HEK293 (cell line): ENCODE data around the gene DEAF1.

Experiments
- CTCF ChIA-PET: fragments of 350-600 bp; formaldehyde crosslinking; extraction: SDS; loops from one replicate; lab custom pipeline; 2021; ENCODE audit warnings: antibody characterized with exemption; lab: Yijun Ruan, JAX
- POLR2A ChIA-PET: fragments of 300-600 bp; formaldehyde crosslinking; extraction: SDS; loops from one replicate; lab custom pipeline; 2020; ENCODE audit warnings: antibody characterized with exemption, inconsistent platforms; lab: Yijun Ruan, JAX
- H3K27ac ChIP-seq: fragments of 200-500 bp; sonication (Bioruptor generic); 2 replicates; pipeline ENCODE4 v1.5.1; 2014; ENCODE audit warnings: low read depth, low read length, control low read depth, inconsistent platforms; ENCODE audit errors: extremely low read depth
- H3K36me3 ChIP-seq, 2 experiments: fragments of 200-500 bp in 1 of 2; sonication (Bioruptor generic) in 1 of 2; 1 replicate in 1 of 2; 2 replicates in 1 of 2; pipeline ENCODE4 v1.5.1; 2014 to 2017; ENCODE audit warnings: inconsistent platforms in 2 of 2, low read length in 2 of 2; ENCODE audit not compliant: control insufficient read depth in 2 of 2, insufficient read depth in 1 of 2
- H3K4me1 ChIP-seq: fragments of 200-500 bp; sonication (Bioruptor generic); 2 replicates; pipeline ENCODE4 v1.5.1; 2014; ENCODE audit warnings: mild to moderate bottlenecking, low read length, inconsistent platforms; ENCODE audit not compliant: control insufficient read depth, insufficient read depth
- H3K4me3 ChIP-seq: 2 replicates; pipeline ENCODE4 v1.5.1; 2011; ENCODE audit warnings: low read depth, mild to moderate bottlenecking, control low read depth, low read length, moderate library complexity
- H3K9me3 ChIP-seq: fragments of 200-500 bp; sonication (Bioruptor generic); 2 replicates; pipeline ENCODE4 v1.5.1; 2014; ENCODE audit warnings: low read depth, low read length, inconsistent platforms; ENCODE audit not compliant: control insufficient read depth, insufficient read depth
- ATF2 ChIP-seq: fragments of 450-650 bp; formaldehyde crosslinking; IDR thresholded peaks from 2 replicates; pipeline ENCODE4 v1.5.1; 2016; ENCODE audit warnings: missing biosample characterization, missing genetic modification characterization, low read depth
- CTCF ChIP-seq: fragments of 450-650 bp; formaldehyde crosslinking; IDR thresholded peaks from 2 replicates; pipeline ENCODE4 v1.5.1; 2016; ENCODE audit warnings: missing biosample characterization, missing genetic modification characterization
- KLF17 ChIP-seq: fragments of 450-650 bp; formaldehyde crosslinking; IDR thresholded peaks from 2 replicates; pipeline ENCODE4 v1.5.1; 2016; ENCODE audit warnings: missing biosample characterization, missing genetic modification characterization
- KLF7 ChIP-seq: fragments of 450-650 bp; formaldehyde crosslinking; IDR thresholded peaks from 2 replicates; pipeline ENCODE4 v1.5.1; 2016; ENCODE audit warnings: missing biosample characterization, missing genetic modification characterization, borderline replicate concordance
- KLF9 ChIP-seq: fragments of 450-650 bp; formaldehyde crosslinking; IDR thresholded peaks from 2 replicates; pipeline ENCODE4 v1.5.1; 2016; ENCODE audit warnings: missing biosample characterization, missing genetic modification characterization, low read depth
- MEIS1 ChIP-seq: sonication (generic); formaldehyde crosslinking; IDR thresholded peaks from 2 replicates; pipeline ENCODE4 v1.8.1; 2022; ENCODE audit warnings: missing genetic modification reagents, mild to moderate bottlenecking, borderline replicate concordance
- REST ChIP-seq: fragments of 450-650 bp; formaldehyde crosslinking; IDR thresholded peaks from 2 replicates; pipeline ENCODE4 v1.5.1; 2016; ENCODE audit warnings: missing biosample characterization, missing genetic modification characterization
- ZBTB1 ChIP-seq: fragments of 450-650 bp; formaldehyde crosslinking; IDR thresholded peaks from 2 replicates; pipeline ENCODE4 v1.5.1; 2016; ENCODE audit warnings: missing biosample characterization, missing genetic modification characterization
- ZBTB7A ChIP-seq: fragments of 450-650 bp; formaldehyde crosslinking; IDR thresholded peaks from 2 replicates; pipeline ENCODE4 v1.5.1; 2016; ENCODE audit warnings: low read depth, missing biosample characterization, missing genetic modification characterization
- ZNF133 ChIP-seq: fragments of 450-650 bp; formaldehyde crosslinking; IDR thresholded peaks from 2 replicates; pipeline ENCODE4 v1.5.1; 2016; ENCODE audit warnings: missing biosample characterization, missing genetic modification characterization
- ZNF335 ChIP-seq: fragments of 450-650 bp; formaldehyde crosslinking; conservative IDR thresholded peaks from 2 replicates; pipeline ENCODE4 v1.5.1; 2016; ENCODE audit warnings: missing biosample characterization, missing genetic modification characterization
- ZNF341 ChIP-seq: fragments of 450-650 bp; formaldehyde crosslinking; IDR thresholded peaks from 2 replicates; pipeline ENCODE4; 2016; ENCODE audit warnings: low read depth, missing biosample characterization, missing genetic modification characterization
- ZNF350 ChIP-seq: fragments of 450-650 bp; formaldehyde crosslinking; IDR thresholded peaks from 2 replicates; pipeline ENCODE4 v1.5.0; 2017; ENCODE audit warnings: missing biosample characterization, mild to moderate bottlenecking, missing genetic modification characterization
- ZNF404 ChIP-seq: fragments of 450-650 bp; formaldehyde crosslinking; IDR thresholded peaks from 2 replicates; pipeline ENCODE4 v1.5.1; 2017; ENCODE audit warnings: missing biosample characterization, missing genetic modification characterization
- ZNF501 ChIP-seq: fragments of 450-650 bp; formaldehyde crosslinking; IDR thresholded peaks from 2 replicates; pipeline ENCODE4 v1.5.1; 2016; ENCODE audit warnings: missing biosample characterization, missing genetic modification characterization
- ZNF624 ChIP-seq: fragments of 450-650 bp; formaldehyde crosslinking; IDR thresholded peaks from 2 replicates; pipeline ENCODE4 v1.5.1; 2017; ENCODE audit warnings: missing biosample characterization, missing genetic modification characterization
- ZNF747 ChIP-seq: fragments of 450-650 bp; formaldehyde crosslinking; IDR thresholded peaks from 2 replicates; pipeline ENCODE4 v1.5.1; 2016; ENCODE audit warnings: missing biosample characterization, missing genetic modification characterization
- ZNF76 ChIP-seq: fragments of 450-650 bp; formaldehyde crosslinking; IDR thresholded peaks from 2 replicates; pipeline ENCODE4; 2016; ENCODE audit warnings: low read depth, missing biosample characterization, missing genetic modification characterization, borderline replicate concordance
- ZNF768 ChIP-seq: fragments of 450-650 bp; formaldehyde crosslinking; IDR thresholded peaks from 2 replicates; pipeline ENCODE4 v1.5.1; 2018; ENCODE audit warnings: missing biosample characterization, mild to moderate bottlenecking, missing genetic modification characterization
- ZNF792 ChIP-seq: fragments of 450-650 bp; formaldehyde crosslinking; IDR thresholded peaks from 2 replicates; pipeline ENCODE4 v1.5.1; 2016; ENCODE audit warnings: missing biosample characterization, missing genetic modification characterization
- TF ChIP-seq, protein P1 (sequence below): sonication (generic); formaldehyde crosslinking; IDR thresholded peaks from 2 replicates; pipeline ENCODE4 v1.8.1; 2022; ENCODE audit warnings: mild to moderate bottlenecking, moderate library complexity, missing genetic modification reagents
- TF ChIP-seq, protein P2 (sequence below): fragments of 450-650 bp; formaldehyde crosslinking; IDR thresholded peaks from 2 replicates; pipeline ENCODE4 v1.5.1; 2016; ENCODE audit warnings: missing biosample characterization, missing genetic modification characterization

Gene DEAF1

GRCh38 chr11:624705-625635 is 70.1 kb downstream of the DEAF1 start, which contains the start of gene CDHR5:
Gene CDHR5, minus strand, starts transcription at chr11:624955. Its CDS starts 53 bp downstream, at chr11:624902.
- Histone ChIP-seq H3K9me3 (no peaks in the 10 kb centered on the region), H3K4me1 (no peaks in the 10 kb centered on the region), H3K27ac (no peak within 1 kb of the TSS), H3K36me3 (peaks cover 0 to 3% of the 10 kb centered on the region in 2 experiments; a peak in 1 of 3 replicates), H3K4me3 (no peak within 1 kb of the TSS)
- ChIA-PET POLR2A (no interaction called here), CTCF (interaction anchor here (1.0 kb wide), 1 partner anchor 98 kb away, joined by 4 read pairs; no protein-coding TSS in a partner anchor)
- TF ChIP-seq CTCF: no peak
- 0 out of 2 replicates have a peak, but pooled peaks have one; percentile 11 for TF ChIP-seq ZNF341

DNA sequence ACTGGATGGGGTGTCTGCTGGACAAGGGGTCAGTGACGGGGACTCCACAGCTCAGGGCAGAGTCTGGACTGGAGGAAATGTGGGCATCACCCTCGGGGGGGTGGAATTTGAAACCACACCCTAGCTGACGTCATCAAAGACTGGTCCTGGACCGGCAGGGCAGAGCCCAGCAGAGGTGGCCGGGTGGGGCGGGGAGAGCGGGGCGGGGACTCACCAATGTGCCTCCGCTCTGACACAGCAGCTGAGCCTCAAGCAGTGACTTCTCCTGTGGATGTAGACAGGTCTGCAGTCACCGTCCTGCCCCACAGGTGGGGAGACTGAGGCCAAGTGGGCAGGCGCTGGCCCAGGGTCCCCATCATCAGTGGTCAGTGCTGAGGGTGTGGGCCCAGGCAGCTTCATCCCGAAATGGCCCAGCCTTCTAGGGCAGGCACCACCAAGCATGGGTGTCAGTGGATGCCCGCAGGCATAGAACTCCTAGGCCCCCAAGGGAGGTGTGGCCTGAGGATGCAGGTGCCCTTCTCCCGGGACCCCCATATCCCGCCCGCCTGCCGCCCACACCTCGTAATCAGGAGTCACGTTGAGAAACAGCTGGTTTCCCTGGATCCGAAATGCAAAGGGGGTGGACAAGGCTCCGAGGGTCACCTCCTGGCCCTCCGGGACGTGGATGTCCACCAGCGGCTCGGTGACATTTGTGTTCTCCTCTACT is 70.9 kb downstream of the DEAF1 start:
- CTCF ChIA-PET: interaction anchor here (1.0 kb wide), 1 partner anchor 99 kb away, joined by 4 read pairs; no protein-coding TSS in a partner anchor
- POLR2A ChIA-PET: no interaction called here
- TF ChIP-seq ZNF133 (tag by site-specific recombination): no peak
- peak; percentile 71 for TF ChIP-seq ATF2 (tag by site-specific recombination)
- TF ChIP-seq ZNF335 (tag by site-specific recombination): no peak
- no peak for TF ChIP-seq ZNF747 (tag by site-specific recombination)
- no peak for TF ChIP-seq ZBTB1 (tag by site-specific recombination)
- no peak for TF ChIP-seq ZNF768 (tag by site-specific recombination)
- TF ChIP-seq ZNF350: no peak
- TF ChIP-seq MEIS1 (CRISPR knock-in tag): no peak
- TF ChIP-seq ZNF792 (tag by site-specific recombination): no peak
- TF ChIP-seq, protein P1, sequence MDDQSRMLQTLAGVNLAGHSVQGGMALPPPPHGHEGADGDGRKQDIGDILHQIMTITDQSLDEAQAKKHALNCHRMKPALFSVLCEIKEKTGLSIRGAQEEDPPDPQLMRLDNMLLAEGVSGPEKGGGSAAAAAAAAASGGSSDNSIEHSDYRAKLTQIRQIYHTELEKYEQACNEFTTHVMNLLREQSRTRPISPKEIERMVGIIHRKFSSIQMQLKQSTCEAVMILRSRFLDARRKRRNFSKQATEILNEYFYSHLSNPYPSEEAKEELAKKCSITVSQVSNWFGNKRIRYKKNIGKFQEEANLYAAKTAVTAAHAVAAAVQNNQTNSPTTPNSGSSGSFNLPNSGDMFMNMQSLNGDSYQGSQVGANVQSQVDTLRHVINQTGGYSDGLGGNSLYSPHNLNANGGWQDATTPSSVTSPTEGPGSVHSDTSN (CRISPR knock-in tag): no peak
- TF ChIP-seq, protein P2, sequence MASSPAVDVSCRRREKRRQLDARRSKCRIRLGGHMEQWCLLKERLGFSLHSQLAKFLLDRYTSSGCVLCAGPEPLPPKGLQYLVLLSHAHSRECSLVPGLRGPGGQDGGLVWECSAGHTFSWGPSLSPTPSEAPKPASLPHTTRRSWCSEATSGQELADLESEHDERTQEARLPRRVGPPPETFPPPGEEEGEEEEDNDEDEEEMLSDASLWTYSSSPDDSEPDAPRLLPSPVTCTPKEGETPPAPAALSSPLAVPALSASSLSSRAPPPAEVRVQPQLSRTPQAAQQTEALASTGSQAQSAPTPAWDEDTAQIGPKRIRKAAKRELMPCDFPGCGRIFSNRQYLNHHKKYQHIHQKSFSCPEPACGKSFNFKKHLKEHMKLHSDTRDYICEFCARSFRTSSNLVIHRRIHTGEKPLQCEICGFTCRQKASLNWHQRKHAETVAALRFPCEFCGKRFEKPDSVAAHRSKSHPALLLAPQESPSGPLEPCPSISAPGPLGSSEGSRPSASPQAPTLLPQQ (tag by site-specific recombination): no peak
- TF ChIP-seq KLF7 (tag by site-specific recombination): no peak
- no peak for TF ChIP-seq KLF17 (tag by site-specific recombination)
- no peak for TF ChIP-seq ZNF404 (tag by site-specific recombination)
- TF ChIP-seq ZNF624 (tag by site-specific recombination): no peak
- TF ChIP-seq REST (tag by site-specific recombination): no peak
- TF ChIP-seq ZNF76 (tag by site-specific recombination): no peak
- no peak for TF ChIP-seq KLF9 (tag by site-specific recombination)
- TF ChIP-seq ZBTB7A (tag by site-specific recombination): no peak
- no peak for TF ChIP-seq ZNF501

More for the DNA sequence above, 70.9 kb downstream of the DEAF1 start:
- H3K36me3 ChIP-seq: peaks cover 0 to 3% of the 10 kb centered on the region in 2 experiments; a peak in 1 of 3 replicates
- no peaks in the 10 kb centered on the region for H3K9me3 ChIP-seq
- H3K4me3 ChIP-seq: no peak overlapping the region
- H3K27ac ChIP-seq: no peak overlapping the region
- no peaks in the 10 kb centered on the region for H3K4me1 ChIP-seq
